ENCODE results near the gene CCDC18. TPM values are rescaled to one million over a fixed set of nuclear protein-coding genes. Genes with fewer than 3 reads are reported as not detected.
"Not testable (repeated sequence)": the region's sequence is repeated elsewhere in the genome, so short reads cannot be mapped to it uniquely, and the experiment has no call there.

The CCDC18 gene
- total RNA-seq (2014; rRNA removed; shearing (Covaris generic)) = 30.2 and 46.2 TPM in 2 replicates

- peak; percentile 84 for DNase-seq (ENCODE audit: low read depth)
These were observed at the start of gene CCDC18 for GRCh38 chr1:93180723-93181613. CCDC18 (plus strand) TSS chr1:93180724; CDS start chr1:93183362, 2,638 bp downstream.

- no peak for DNase-seq (ENCODE audit: low read depth)
These were observed 47.9 kb upstream of the CCDC18 start for GRCh38 chr1:93132638-93133037.

GRCh38 chr1:93136445-93136844 is 44.1 kb upstream of the CCDC18 start:
- no peak for DNase-seq (ENCODE audit: low read depth)

- no peak for DNase-seq (ENCODE audit: low read depth)
These were observed 42.8 kb upstream of the CCDC18 start for GRCh38 chr1:93137604-93138292.

- no peak for DNase-seq (ENCODE audit: low read depth)
These were observed 40.4 kb upstream of the CCDC18 start for GRCh38 chr1:93140106-93140505.

GRCh38 chr1:93142161-93142560 is 38.4 kb upstream of the CCDC18 start:
- no peak for DNase-seq (ENCODE audit: low read depth)

GRCh38 chr1:93143136-93143535 is 37.4 kb upstream of the CCDC18 start:
- no peak for DNase-seq (ENCODE audit: low read depth)

- no peak for DNase-seq (ENCODE audit: low read depth)
These were observed 36.8 kb upstream of the CCDC18 start for GRCh38 chr1:93143769-93144168.

- no peak for DNase-seq (ENCODE audit: low read depth)
These were observed 32.5 kb upstream of the CCDC18 start for GRCh38 chr1:93148001-93148400.

- DNase-seq (ENCODE audit: low read depth) = no peak
These were observed 29.8 kb upstream of the CCDC18 start for GRCh38 chr1:93150729-93151128.

- no peak for DNase-seq (ENCODE audit: low read depth)
These were observed 29.1 kb upstream of the CCDC18 start for GRCh38 chr1:93151474-93151873.

- DNase-seq (ENCODE audit: low read depth) = no peak
These were observed 27.7 kb upstream of the CCDC18 start for GRCh38 chr1:93152835-93153234.

GRCh38 chr1:93154898-93155297 is 25.6 kb upstream of the CCDC18 start:
- DNase-seq (ENCODE audit: low read depth) = no peak

GRCh38 chr1:93155335-93155734 is 25.2 kb upstream of the CCDC18 start:
- DNase-seq (ENCODE audit: low read depth) = no peak

GRCh38 chr1:93159337-93159736 is 21.2 kb upstream of the CCDC18 start:
- DNase-seq (ENCODE audit: low read depth) = no peak

GRCh38 chr1:93163314-93163713 is 17.2 kb upstream of the CCDC18 start:
- DNase-seq (ENCODE audit: low read depth) = not testable (repeated sequence)

- no peak for DNase-seq (ENCODE audit: low read depth)
These were observed 15.7 kb upstream of the CCDC18 start for GRCh38 chr1:93164816-93165215.

- DNase-seq (ENCODE audit: low read depth) = not testable (repeated sequence)
These were observed 14.6 kb upstream of the CCDC18 start for GRCh38 chr1:93165895-93166294.

- no peak for DNase-seq (ENCODE audit: low read depth)
These were observed 13.5 kb upstream of the CCDC18 start for GRCh38 chr1:93167006-93167405.

GRCh38 chr1:93170141-93170678 is 10.3 kb upstream of the CCDC18 start:
- DNase-seq (ENCODE audit: low read depth) = not testable (repeated sequence)

GRCh38 chr1:93171549-93172034 is 8.9 kb upstream of the CCDC18 start:
- DNase-seq (ENCODE audit: low read depth) = no peak

- DNase-seq (ENCODE audit: low read depth) = no peak
These were observed 7.7 kb upstream of the CCDC18 start for GRCh38 chr1:93172778-93173177.
